ENCODE measurements around the gene ALDH1A3.

Gene ALDH1A3

DNA sequence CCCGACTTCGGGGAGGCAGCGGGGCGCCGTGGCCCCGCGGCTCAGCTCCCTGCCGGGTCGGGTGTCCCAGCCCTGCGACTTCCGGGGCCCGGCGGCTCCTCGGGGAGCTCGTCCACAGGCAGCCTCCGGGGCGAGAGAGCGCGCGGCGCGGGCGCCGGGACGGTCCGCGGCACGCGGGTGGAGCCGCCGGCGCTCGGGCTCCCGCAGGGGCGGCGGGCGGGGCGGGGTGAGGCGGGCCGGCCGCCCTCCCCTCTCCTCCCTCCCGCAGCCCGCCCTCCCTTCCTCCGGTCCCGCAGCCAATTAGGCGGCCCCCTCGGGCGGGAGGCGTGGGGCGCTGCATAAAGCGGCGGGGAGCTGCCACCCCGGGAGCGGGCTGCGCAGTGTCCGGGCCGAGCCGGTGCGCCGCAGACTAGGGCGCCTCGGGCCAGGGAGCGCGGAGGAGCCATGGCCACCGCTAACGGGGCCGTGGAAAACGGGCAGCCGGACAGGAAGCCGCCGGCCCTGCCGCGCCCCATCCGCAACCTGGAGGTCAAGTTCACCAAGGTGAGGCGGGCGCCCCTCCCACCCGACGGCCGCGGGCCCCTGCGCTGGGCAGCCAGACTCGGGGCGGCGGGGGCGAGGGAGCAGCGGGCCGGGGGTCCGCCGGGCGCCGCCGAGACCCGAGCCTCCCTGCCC, at the start of gene ALDH1A3 (continued):
- TF ChIP-seq ZNF280D (tag by site-specific recombination; IDR thresholded peaks at IDR 0.05) (no peak), ZNF624 (tag by site-specific recombination; IDR thresholded peaks at IDR 0.05) (no peak), SP2 (tag by site-specific recombination; IDR thresholded peaks at IDR 0.05) (peak; percentile 53), TRIM28 (IDR thresholded peaks at IDR 0.05; ENCODE audit: borderline replicate concordance, low read length) (no peak), ZNF423 (tag by site-specific recombination; IDR thresholded peaks at IDR 0.05) (0 out of 2 replicates have a peak, but pooled peaks have one; percentile 24)

DNA sequence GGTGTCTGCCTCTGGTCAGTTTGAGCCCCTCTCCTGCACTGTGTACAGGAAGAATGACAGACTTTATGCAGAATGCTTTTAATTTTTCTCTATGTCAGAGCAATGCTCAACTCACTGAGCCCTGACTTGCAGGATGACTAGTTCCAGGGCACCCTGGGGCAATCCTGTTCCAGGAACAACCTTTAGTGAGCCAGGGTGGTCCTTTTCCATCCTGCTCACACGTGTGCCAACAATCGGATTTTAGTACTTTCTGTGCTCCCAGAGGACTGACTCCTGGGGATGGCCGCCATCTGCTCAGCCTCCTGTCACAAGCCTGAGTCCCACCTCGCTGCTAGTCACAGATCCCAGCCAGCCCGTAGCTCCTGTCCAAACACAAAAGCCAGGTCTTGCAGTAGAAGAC, 48.2 kb upstream of the ALDH1A3 start:
- no peak overlapping the region for H3K4me3 ChIP-seq (ENCODE audit: low read depth, low read length)
- no peaks in the 10 kb centered on the region for H3K36me3 ChIP-seq (ENCODE audit: control insufficient read depth in 2 of 2, insufficient read depth in 1 of 2, low read length in 2 of 2)
- no peaks in the 10 kb centered on the region for H3K4me1 ChIP-seq (ENCODE audit: control insufficient read depth, insufficient read depth, low read length)
- TF ChIP-seq, protein P1, sequence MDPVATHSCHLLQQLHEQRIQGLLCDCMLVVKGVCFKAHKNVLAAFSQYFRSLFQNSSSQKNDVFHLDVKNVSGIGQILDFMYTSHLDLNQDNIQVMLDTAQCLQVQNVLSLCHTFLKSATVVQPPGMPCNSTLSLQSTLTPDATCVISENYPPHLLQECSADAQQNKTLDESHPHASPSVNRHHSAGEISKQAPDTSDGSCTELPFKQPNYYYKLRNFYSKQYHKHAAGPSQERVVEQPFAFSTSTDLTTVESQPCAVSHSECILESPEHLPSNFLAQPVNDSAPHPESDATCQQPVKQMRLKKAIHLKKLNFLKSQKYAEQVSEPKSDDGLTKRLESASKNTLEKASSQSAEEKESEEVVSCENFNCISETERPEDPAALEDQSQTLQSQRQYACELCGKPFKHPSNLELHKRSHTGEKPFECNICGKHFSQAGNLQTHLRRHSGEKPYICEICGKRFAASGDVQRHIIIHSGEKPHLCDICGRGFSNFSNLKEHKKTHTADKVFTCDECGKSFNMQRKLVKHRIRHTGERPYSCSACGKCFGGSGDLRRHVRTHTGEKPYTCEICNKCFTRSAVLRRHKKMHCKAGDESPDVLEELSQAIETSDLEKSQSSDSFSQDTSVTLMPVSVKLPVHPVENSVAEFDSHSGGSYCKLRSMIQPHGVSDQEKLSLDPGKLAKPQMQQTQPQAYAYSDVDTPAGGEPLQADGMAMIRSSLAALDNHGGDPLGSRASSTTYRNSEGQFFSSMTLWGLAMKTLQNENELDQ (tag by site-specific recombination; IDR thresholded peaks at IDR 0.05; ENCODE audit: low read depth): no peak
- TF ChIP-seq HOXD13 (CRISPR knock-in tag; IDR thresholded peaks at IDR 0.05; ENCODE audit: borderline replicate concordance) (no peak), ZNF623 (tag by site-specific recombination; IDR thresholded peaks at IDR 0.05) (no peak), ZNF335 (tag by site-specific recombination; conservative IDR thresholded peaks at IDR 0.05) (no peak), ZFP37 (tag by site-specific recombination; IDR thresholded peaks at IDR 0.05) (no peak), ZSCAN5A (tag by site-specific recombination; IDR thresholded peaks at IDR 0.05) (no peak), ZNF157 (tag by site-specific recombination; IDR thresholded peaks at IDR 0.05) (no peak)
- CTCF ChIA-PET: no interaction called here
- POLR2A ChIA-PET: no interaction called here
- H3K27ac ChIP-seq (ENCODE audit: extremely low read depth, low read depth, low read length): no peak overlapping the region
- H3K9me3 ChIP-seq (ENCODE audit: control insufficient read depth, insufficient read depth, low read depth, low read length): no peaks in the 10 kb centered on the region

DNA sequence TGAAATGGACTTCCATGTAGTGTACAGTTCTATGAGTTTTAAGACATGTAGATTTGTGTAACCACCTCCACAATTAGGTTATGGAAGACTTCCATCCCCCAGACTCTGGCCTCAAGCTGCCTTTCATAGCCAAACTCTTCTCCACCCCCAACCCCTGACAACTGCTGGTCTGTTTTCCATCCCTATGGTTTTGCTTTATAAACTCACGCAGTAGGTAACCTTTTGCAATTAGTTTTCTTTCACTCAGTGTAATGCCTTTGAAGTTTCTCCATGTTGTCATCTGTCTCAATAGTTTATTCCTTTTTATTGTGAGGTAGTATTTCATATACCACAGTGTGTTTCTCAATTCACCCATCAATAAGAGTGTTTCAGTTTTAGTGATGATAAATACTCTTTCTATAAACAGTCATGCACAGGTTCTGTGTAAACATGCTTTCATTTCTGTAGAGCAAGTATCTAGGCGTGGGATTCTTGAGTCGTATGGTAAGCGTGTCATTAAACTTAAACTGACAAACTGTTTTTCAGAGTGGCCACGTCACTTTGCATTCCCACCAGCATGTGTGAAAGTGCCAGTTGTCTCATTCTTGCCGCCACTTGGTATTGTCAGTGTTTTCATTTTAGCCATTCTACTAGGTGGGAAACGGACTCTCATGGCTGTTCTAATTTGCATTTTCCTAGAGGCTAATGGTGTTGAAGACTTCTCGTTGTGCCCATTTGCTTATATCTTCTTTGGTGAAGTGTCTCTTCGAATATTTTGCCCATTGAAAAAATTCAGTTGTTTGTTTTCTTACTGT, 47.3 kb upstream of the ALDH1A3 start:
- H3K9me3 ChIP-seq (ENCODE audit: control insufficient read depth, insufficient read depth, low read depth, low read length): no peaks in the 10 kb centered on the region
- ChIA-PET POLR2A (no interaction called here), CTCF (no interaction called here)
- H3K36me3 ChIP-seq (ENCODE audit: control insufficient read depth in 2 of 2, insufficient read depth in 1 of 2, low read length in 2 of 2): no peaks in the 10 kb centered on the region
- TF ChIP-seq ZNF155 (tag by site-specific recombination; IDR thresholded peaks at IDR 0.05) (no peak), ZEB2 (tag by site-specific recombination; IDR thresholded peaks at IDR 0.05) (no peak)
- no peak overlapping the region for H3K27ac ChIP-seq (ENCODE audit: extremely low read depth, low read depth, low read length)
- H3K4me3 ChIP-seq (ENCODE audit: low read depth, low read length): no peak overlapping the region
- no peaks in the 10 kb centered on the region for H3K4me1 ChIP-seq (ENCODE audit: control insufficient read depth, insufficient read depth, low read length)
